H1 (cell line): ENCODE data around the gene PDE3A. TPM values are rescaled to one million over a fixed set of nuclear protein-coding genes. Genes with fewer than 3 reads are reported as not detected.

Experiments
- CTCF ChIA-PET: fragments of 300-600 bp; sonication (Branson Sonifier 250); formaldehyde crosslinking; loops from one replicate; lab custom pipeline; 2021; ENCODE audit not compliant: partially characterized antibody; lab: Charles Lee
- POLR2A ChIA-PET: fragments of 300-600 bp; sonication (Branson Sonifier 250); formaldehyde crosslinking; loops from one replicate; lab custom pipeline; 2021; ENCODE audit warnings: inconsistent platforms; ENCODE audit not compliant: partially characterized antibody; lab: Charles Lee
- DNase-seq, 2 experiments: peaks; one replicate each; pipeline versions ENCODE4 v3.0.0 to v3.0.0-alpha.2; 2010 to 2022; ENCODE audit warnings: low spot score in 2 of 2, low read depth in 1 of 2, mixed read lengths in 1 of 2
- FAIRE-seq: peaks from 2 replicates; lab custom pipeline; 2011; peaks lifted over from hg19 to GRCh38; lab: Jason Lieb, UNC
- H2AFZ ChIP-seq: 2 replicates; pipeline ENCODE4 v1.8.1; 2012; ENCODE audit warnings: low read length, inconsistent platforms
- H2AK5ac ChIP-seq: 2 replicates; pipeline ENCODE4 v1.6.1; 2013; ENCODE audit warnings: low read depth, low read length
- H2BK120ac ChIP-seq: replicated peaks from 2 replicates; pipeline ENCODE3; 2013; ENCODE audit warnings: low read depth, low read length, inconsistent platforms
- H2BK12ac ChIP-seq: 2 replicates; pipeline ENCODE4 v1.6.1; 2013; ENCODE audit warnings: low read depth, low read length
- H2BK15ac ChIP-seq: 2 replicates; pipeline ENCODE4 v1.6.1; 2013; ENCODE audit warnings: low read length
- H2BK20ac ChIP-seq: 2 replicates; pipeline ENCODE4 v1.6.1; 2013; ENCODE audit warnings: low read length
- H2BK5ac ChIP-seq: 2 replicates; pipeline ENCODE4 v1.6.1; 2013; ENCODE audit warnings: low read depth, low read length
- H3K14ac ChIP-seq: 2 replicates; pipeline ENCODE4 v1.6.1; 2013; ENCODE audit warnings: inconsistent platforms; ENCODE audit not compliant: insufficient read length
- H3K18ac ChIP-seq: 2 replicates; pipeline ENCODE4 v1.6.1; 2013; ENCODE audit warnings: low read length; ENCODE audit errors: extremely low read depth
- H3K23ac ChIP-seq: 2 replicates; pipeline ENCODE4 v1.6.1; 2013; ENCODE audit warnings: inconsistent platforms; ENCODE audit not compliant: insufficient read length
- H3K23me2 ChIP-seq: 2 replicates; pipeline ENCODE4 v1.6.1; 2013; ENCODE audit warnings: low read depth, low read length
- H3K27ac ChIP-seq: 2 replicates; pipeline ENCODE4 v1.6.1; 2011; ENCODE audit warnings: low read depth, low read length, inconsistent platforms
- H3K27me3 ChIP-seq, 4 experiments: replicated peaks in 1 of 4; 1 replicate in 1 of 4; 2 replicates in 3 of 4; pipeline versions ENCODE4 v1.6.1 to v1.8.1; 2011 to 2013; ENCODE audit warnings: low read length in 3 of 4, mild to moderate bottlenecking in 3 of 4, inconsistent platforms in 2 of 4, mixed read lengths in 2 of 4, moderate library complexity in 1 of 4; ENCODE audit not compliant: control insufficient read depth in 3 of 4, insufficient read depth in 3 of 4; ENCODE audit errors: extremely low read depth in 1 of 4
- H3K36me3 ChIP-seq, 4 experiments: 2 replicates each; pipeline versions ENCODE4 v1.6.1 to v1.8.1; 2011 to 2013; ENCODE audit warnings: mild to moderate bottlenecking in 4 of 4, low read length in 3 of 4, moderate library complexity in 2 of 4, control low read depth in 1 of 4, inconsistent platforms in 1 of 4; ENCODE audit not compliant: insufficient read depth in 4 of 4, control insufficient read depth in 2 of 4
- H3K4ac ChIP-seq: replicated peaks from 2 replicates; pipeline ENCODE3; 2013; ENCODE audit warnings: low read length, low read depth, mixed read lengths, inconsistent platforms; ENCODE audit not compliant: insufficient read length
- H3K4me1 ChIP-seq, 4 experiments: replicated peaks in 1 of 4; 1 replicate in 1 of 4; 2 replicates in 3 of 4; pipeline versions ENCODE4 v1.6.1 to v1.8.1; 2011 to 2013; ENCODE audit warnings: low read length in 3 of 4, inconsistent platforms in 2 of 4, mixed read lengths in 1 of 4; ENCODE audit not compliant: insufficient read depth in 4 of 4, control insufficient read depth in 3 of 4
- H3K4me2 ChIP-seq, 2 experiments: 2 replicates each; pipeline versions ENCODE4 v1.6.1 to v1.8.1; 2011 to 2013; ENCODE audit warnings: low read depth in 2 of 2, low read length in 2 of 2, control low read depth in 1 of 2, inconsistent platforms in 1 of 2, mild to moderate bottlenecking in 1 of 2; ENCODE audit not compliant: insufficient read depth in 1 of 2
- H3K4me3 ChIP-seq, 4 experiments: fragments of 200-600, 300-600 bp in 1 of 4; sonication (generic), shearing (Covaris generic), sonication (Bioruptor Twin) in 1 of 4; 2 replicates each; pipeline versions ENCODE4 v1.5.1 to v1.8.1; 2011 to 2016; ENCODE audit warnings: low read length in 4 of 4, low read depth in 3 of 4, control low read depth in 2 of 4, inconsistent platforms in 2 of 4, mild to moderate bottlenecking in 2 of 4, mixed read lengths in 1 of 4, moderate library complexity in 1 of 4; ENCODE audit not compliant: insufficient read depth in 2 of 4; ENCODE audit errors: extremely low read depth in 1 of 4
- H3K56ac ChIP-seq: replicated peaks from 2 replicates; pipeline ENCODE3; 2013; ENCODE audit warnings: low read depth, mild to moderate bottlenecking, mixed read lengths, low read length, inconsistent platforms; ENCODE audit not compliant: insufficient read length
- H3K79me1 ChIP-seq: 2 replicates; pipeline ENCODE4 v1.6.1; 2013; ENCODE audit warnings: low read depth, low read length, control low read depth
- H3K79me2 ChIP-seq, 2 experiments: 2 replicates each; pipeline versions ENCODE4 v1.6.1 to v1.8.1; 2012 to 2013; ENCODE audit warnings: low read length in 2 of 2, mild to moderate bottlenecking in 2 of 2, inconsistent platforms in 1 of 2; ENCODE audit not compliant: insufficient read depth in 2 of 2, control insufficient read depth in 1 of 2
- H3K9ac ChIP-seq, 4 experiments: replicated peaks in 1 of 4; 1 replicate in 1 of 4; 2 replicates in 3 of 4; pipeline versions ENCODE4 v1.6.1 to v1.8.1; 2011 to 2013; ENCODE audit warnings: low read depth in 3 of 4, low read length in 3 of 4, control low read depth in 2 of 4, mild to moderate bottlenecking in 2 of 4, moderate library complexity in 2 of 4, inconsistent platforms in 1 of 4; ENCODE audit errors: extremely low read depth in 1 of 4
- H3K9me3 ChIP-seq, 2 experiments: 2 replicates each; pipeline versions ENCODE4 v1.6.1 to v1.8.1; 2012 to 2013; ENCODE audit warnings: mild to moderate bottlenecking in 2 of 2, moderate library complexity in 2 of 2, control low read depth in 1 of 2, inconsistent platforms in 1 of 2, low read depth in 1 of 2, low read length in 1 of 2, mixed read lengths in 1 of 2; ENCODE audit not compliant: insufficient read depth in 2 of 2
- H4K20me1 ChIP-seq, 2 experiments: replicated peaks in 1 of 2; 2 replicates each; pipeline versions ENCODE3 to v1.8.1; 2011 to 2013; ENCODE audit warnings: inconsistent platforms in 2 of 2, low read length in 2 of 2, mild to moderate bottlenecking in 1 of 2; ENCODE audit not compliant: insufficient read depth in 2 of 2, control insufficient read depth in 1 of 2
- H4K5ac ChIP-seq: 2 replicates; pipeline ENCODE4 v1.6.1; 2013; ENCODE audit warnings: low read length, low read depth, mixed read lengths, inconsistent platforms; ENCODE audit not compliant: insufficient read length
- H4K8ac ChIP-seq: 2 replicates; pipeline ENCODE4 v1.8.0; 2013; ENCODE audit warnings: mild to moderate bottlenecking, moderate library complexity, low read length, inconsistent platforms; ENCODE audit not compliant: insufficient read depth; ENCODE audit errors: extremely low read depth
- H4K91ac ChIP-seq: replicated peaks from 2 replicates; pipeline ENCODE3; 2013; ENCODE audit warnings: low read length, mixed read lengths, inconsistent platforms; ENCODE audit not compliant: insufficient read length
- ATF2 ChIP-seq: IDR thresholded peaks from 2 replicates; pipeline ENCODE4 v1.6.1; 2012; ENCODE audit warnings: low read length, inconsistent platforms
- CHD1 ChIP-seq: IDR thresholded peaks from 2 replicates; pipeline ENCODE4 v1.6.1; 2012; ENCODE audit warnings: low read depth, low read length, improper control_type of control experiment
- CTCF ChIP-seq, 3 experiments: IDR thresholded peaks; 1 replicate in 2 of 3; 2 replicates in 1 of 3; pipeline versions ENCODE4 v1.5.1 to v1.6.1; 2011; ENCODE audit warnings: low read length in 3 of 3, mild to moderate bottlenecking in 3 of 3, inconsistent platforms in 2 of 3, low read depth in 1 of 3, moderate library complexity in 1 of 3; ENCODE audit not compliant: insufficient read depth in 1 of 3; ENCODE audit errors: control extremely low read depth in 1 of 3
- FOSL1 ChIP-seq: IDR thresholded peaks from 2 replicates; pipeline ENCODE4 v1.6.1; 2011; ENCODE audit warnings: mild to moderate bottlenecking, low read depth, low read length, moderate library complexity; ENCODE audit not compliant: insufficient read depth
- HDAC6 ChIP-seq: IDR thresholded peaks from one replicate; pipeline ENCODE4 v1.7.1; 2012; ENCODE audit warnings: low read depth, mild to moderate bottlenecking, inconsistent platforms, low read length, moderate library complexity
- JUN ChIP-seq: IDR thresholded peaks from 2 replicates; pipeline ENCODE4 v1.6.1; 2011; ENCODE audit warnings: low read depth, mild to moderate bottlenecking, improper control_type of control experiment, low read length
- KDM5A ChIP-seq: fragments of 200-600 bp; IDR thresholded peaks from 2 replicates; pipeline ENCODE4 v1.7.1; 2012; ENCODE audit warnings: mild to moderate bottlenecking, low read length, inconsistent platforms, mixed read lengths
- NRF1 ChIP-seq: IDR thresholded peaks from 2 replicates; pipeline ENCODE4 v1.6.1; 2011; ENCODE audit warnings: mild to moderate bottlenecking, low read depth, low read length, improper control_type of control experiment
- SP2 ChIP-seq: IDR thresholded peaks from 2 replicates; pipeline ENCODE4 v1.6.1; 2012; ENCODE audit warnings: mild to moderate bottlenecking, low read length, inconsistent platforms
- SP4 ChIP-seq: IDR thresholded peaks from 2 replicates; pipeline ENCODE4 v1.6.1; 2012; ENCODE audit warnings: low read length, inconsistent platforms
- TEAD4 ChIP-seq: IDR thresholded peaks from 2 replicates; pipeline ENCODE4 v1.6.1; 2012; ENCODE audit warnings: low read depth, low read length, inconsistent platforms, mixed read lengths
- WGBS, 2 experiments: shearing (Covaris generic) in 1 of 2; methylation state at CpG; one replicate each; pipeline versions ENCODE4 v1.1.6 to v1.1.7; 2013 to 2015; ENCODE audit warnings: low lambda C conversion rate in 2 of 2, mixed read lengths in 2 of 2, inconsistent platforms in 1 of 2, low coverage in 1 of 2, missing lambda C conversion rate in 1 of 2; ENCODE audit not compliant: insufficient replicate concordance in 2 of 2, insufficient coverage in 1 of 2, insufficient read length in 1 of 2; ENCODE audit errors: extremely low coverage in 1 of 2, missing lambda C conversion rate in 1 of 2; 5-methylcytosine and 5-hydroxymethylcytosine counted together
- polyA plus RNA-seq, 7 experiments: library from polyadenylated mRNA; depleted of rRNA in 3 of 7; stranded (reverse) in 5 of 7; unstranded in 2 of 7; fragments of >200 nt in 5 of 7; fragments of 200-250 nt in 2 of 7; gene quantifications; 1 replicate in 5 of 7; 2 replicates in 1 of 7; 4 replicates in 1 of 7; pipeline versions ENCODE4 v1.2.1 to v1.2.3, GENCODE V29; 2011 to 2013; ENCODE audit warnings: missing spikeins in 2 of 7, mixed read lengths in 2 of 7
- total RNA-seq: library from RNA; stranded (reverse); fragmentation: NEBNext Ultra II Directional; extraction: Animal tissue kit (Norgen Biotek cat#: 25700); gene quantifications from 2 replicates; pipeline ENCODE4 v1.2.1, GENCODE V29; 2021

Gene PDE3A
- total and polyA plus RNA-seq, 2 of the 8 experiments (the other 6 are each of a cell fraction or from before 2014, with no cell fraction given), result 1.4 to 3.4 TPM

GRCh38 chr12:20548611-20549010 lies 180.3 kb downstream of the PDE3A start:
- H3K27me3 ChIP-seq, result no peaks in the 10 kb centered on the region
- no peak overlapping the region for H4K91ac ChIP-seq
- no peaks in the 10 kb centered on the region for H3K23me2 ChIP-seq
- no peak for FAIRE-seq
- CTCF ChIA-PET, result interaction anchor here (0.6 to 1.9 kb wide), 17 partner anchors 8 to 341 kb away, joined by 3 to 13 read pairs (median 3); no protein-coding TSS in a partner anchor
- H2BK5ac ChIP-seq, result no peak overlapping the region
- no peak for DNase-seq
- H3K4me3 ChIP-seq, result no peak overlapping the region
- H3K79me2 ChIP-seq, result no peaks in the 10 kb centered on the region
- no peak overlapping the region for H3K14ac ChIP-seq
- no peak overlapping the region for H2AK5ac ChIP-seq
- no peak overlapping the region for H2BK120ac ChIP-seq
- H3K9ac ChIP-seq, result no peak overlapping the region
- no peak overlapping the region for H3K56ac ChIP-seq
- H4K8ac ChIP-seq, result no peak overlapping the region
- H3K23ac ChIP-seq, result no peak overlapping the region
- H3K9me3 ChIP-seq, result peaks cover 0 to 9% of the 10 kb centered on the region in 2 experiments; a peak in 1 of 4 replicates
- H3K18ac ChIP-seq, result no peak overlapping the region
- no peaks in the 10 kb centered on the region for H3K79me1 ChIP-seq
- H2BK15ac ChIP-seq, result no peak overlapping the region
- no peak overlapping the region for H2AFZ ChIP-seq
- POLR2A ChIA-PET, result interaction anchor here (0.6 kb wide), 1 partner anchor 180 kb away, joined by 3 read pairs; the partner anchor contains the start of gene PDE3A
- no peak overlapping the region for H3K27ac ChIP-seq
- WGBS, 2 experiments, result 96% methylated on average over 1 of the region's 1 CpG; no CpG with 5 or more reads in 1 of the 2 experiments
- no peaks in the 10 kb centered on the region for H3K4me1 ChIP-seq
- no peak overlapping the region for H2BK12ac ChIP-seq
- H4K20me1 ChIP-seq, result no peaks in the 10 kb centered on the region
- no peak overlapping the region for H3K4me2 ChIP-seq
- H2BK20ac ChIP-seq, result no peak overlapping the region
- no peak overlapping the region for H3K4ac ChIP-seq
- no peaks in the 10 kb centered on the region for H3K36me3 ChIP-seq
- H4K5ac ChIP-seq, result no peak overlapping the region
- TF ChIP-seq KDM5A (no peak), NRF1 (no peak), TEAD4 (no peak), SP4 (no peak), CHD1 (no peak), JUN (no peak), SP2 (no peak), CTCF (IDR thresholded peaks at IDR 0.05; ENCODE audit: control extremely low read depth in 1 of 3, insufficient read depth in 1 of 3, low read depth in 1 of 3, low read length in 3 of 3) (no peak), HDAC6 (no peak), FOSL1 (no peak), ATF2 (no peak)
